H1 (cell line): ENCODE measurements around the gene MACROD2. TPM values are rescaled to one million over a fixed set of nuclear protein-coding genes. Genes with fewer than 3 reads are reported as not detected.

Experiments
- CTCF ChIA-PET: fragments of 300-600 bp; sonication (Branson Sonifier 250); formaldehyde crosslinking; loops from one replicate; lab custom pipeline; 2021; ENCODE audit not compliant: partially characterized antibody; lab: Charles Lee
- POLR2A ChIA-PET: fragments of 300-600 bp; sonication (Branson Sonifier 250); formaldehyde crosslinking; loops from one replicate; lab custom pipeline; 2021; ENCODE audit warnings: inconsistent platforms; ENCODE audit not compliant: partially characterized antibody; lab: Charles Lee
- DNase-seq, 2 experiments: peaks; one replicate each; pipeline versions ENCODE4 v3.0.0 to v3.0.0-alpha.2; 2010 to 2022; ENCODE audit warnings: low spot score in 2 of 2, low read depth in 1 of 2, mixed read lengths in 1 of 2
- FAIRE-seq: peaks from 2 replicates; lab custom pipeline; 2011; peaks lifted over from hg19 to GRCh38; lab: Jason Lieb, UNC
- H2AFZ ChIP-seq: 2 replicates; pipeline ENCODE4 v1.8.1; 2012; ENCODE audit warnings: low read length, inconsistent platforms
- H2AK5ac ChIP-seq: 2 replicates; pipeline ENCODE4 v1.6.1; 2013; ENCODE audit warnings: low read depth, low read length
- H2BK120ac ChIP-seq: replicated peaks from 2 replicates; pipeline ENCODE3; 2013; ENCODE audit warnings: low read depth, low read length, inconsistent platforms
- H2BK12ac ChIP-seq: 2 replicates; pipeline ENCODE4 v1.6.1; 2013; ENCODE audit warnings: low read depth, low read length
- H2BK15ac ChIP-seq: 2 replicates; pipeline ENCODE4 v1.6.1; 2013; ENCODE audit warnings: low read length
- H2BK20ac ChIP-seq: 2 replicates; pipeline ENCODE4 v1.6.1; 2013; ENCODE audit warnings: low read length
- H2BK5ac ChIP-seq: 2 replicates; pipeline ENCODE4 v1.6.1; 2013; ENCODE audit warnings: low read depth, low read length
- H3K14ac ChIP-seq: 2 replicates; pipeline ENCODE4 v1.6.1; 2013; ENCODE audit warnings: inconsistent platforms; ENCODE audit not compliant: insufficient read length
- H3K18ac ChIP-seq: 2 replicates; pipeline ENCODE4 v1.6.1; 2013; ENCODE audit warnings: low read length; ENCODE audit errors: extremely low read depth
- H3K23ac ChIP-seq: 2 replicates; pipeline ENCODE4 v1.6.1; 2013; ENCODE audit warnings: inconsistent platforms; ENCODE audit not compliant: insufficient read length
- H3K23me2 ChIP-seq: 2 replicates; pipeline ENCODE4 v1.6.1; 2013; ENCODE audit warnings: low read depth, low read length
- H3K27ac ChIP-seq: 2 replicates; pipeline ENCODE4 v1.6.1; 2011; ENCODE audit warnings: low read depth, low read length, inconsistent platforms
- H3K27me3 ChIP-seq, 4 experiments: replicated peaks in 1 of 4; 1 replicate in 1 of 4; 2 replicates in 3 of 4; pipeline versions ENCODE4 v1.6.1 to v1.8.1; 2011 to 2013; ENCODE audit warnings: low read length in 3 of 4, mild to moderate bottlenecking in 3 of 4, inconsistent platforms in 2 of 4, mixed read lengths in 2 of 4, moderate library complexity in 1 of 4; ENCODE audit not compliant: control insufficient read depth in 3 of 4, insufficient read depth in 3 of 4; ENCODE audit errors: extremely low read depth in 1 of 4
- H3K36me3 ChIP-seq, 4 experiments: 2 replicates each; pipeline versions ENCODE4 v1.6.1 to v1.8.1; 2011 to 2013; ENCODE audit warnings: mild to moderate bottlenecking in 4 of 4, low read length in 3 of 4, moderate library complexity in 2 of 4, control low read depth in 1 of 4, inconsistent platforms in 1 of 4; ENCODE audit not compliant: insufficient read depth in 4 of 4, control insufficient read depth in 2 of 4
- H3K4ac ChIP-seq: replicated peaks from 2 replicates; pipeline ENCODE3; 2013; ENCODE audit warnings: low read length, low read depth, mixed read lengths, inconsistent platforms; ENCODE audit not compliant: insufficient read length
- H3K4me1 ChIP-seq, 4 experiments: replicated peaks in 1 of 4; 1 replicate in 1 of 4; 2 replicates in 3 of 4; pipeline versions ENCODE4 v1.6.1 to v1.8.1; 2011 to 2013; ENCODE audit warnings: low read length in 3 of 4, inconsistent platforms in 2 of 4, mixed read lengths in 1 of 4; ENCODE audit not compliant: insufficient read depth in 4 of 4, control insufficient read depth in 3 of 4
- H3K4me2 ChIP-seq, 2 experiments: 2 replicates each; pipeline versions ENCODE4 v1.6.1 to v1.8.1; 2011 to 2013; ENCODE audit warnings: low read depth in 2 of 2, low read length in 2 of 2, control low read depth in 1 of 2, inconsistent platforms in 1 of 2, mild to moderate bottlenecking in 1 of 2; ENCODE audit not compliant: insufficient read depth in 1 of 2
- H3K4me3 ChIP-seq, 4 experiments: fragments of 200-600, 300-600 bp in 1 of 4; sonication (generic), shearing (Covaris generic), sonication (Bioruptor Twin) in 1 of 4; 2 replicates each; pipeline versions ENCODE4 v1.5.1 to v1.8.1; 2011 to 2016; ENCODE audit warnings: low read length in 4 of 4, low read depth in 3 of 4, control low read depth in 2 of 4, inconsistent platforms in 2 of 4, mild to moderate bottlenecking in 2 of 4, mixed read lengths in 1 of 4, moderate library complexity in 1 of 4; ENCODE audit not compliant: insufficient read depth in 2 of 4; ENCODE audit errors: extremely low read depth in 1 of 4
- H3K56ac ChIP-seq: replicated peaks from 2 replicates; pipeline ENCODE3; 2013; ENCODE audit warnings: low read depth, mild to moderate bottlenecking, mixed read lengths, low read length, inconsistent platforms; ENCODE audit not compliant: insufficient read length
- H3K79me1 ChIP-seq: 2 replicates; pipeline ENCODE4 v1.6.1; 2013; ENCODE audit warnings: low read depth, low read length, control low read depth
- H3K79me2 ChIP-seq, 2 experiments: 2 replicates each; pipeline versions ENCODE4 v1.6.1 to v1.8.1; 2012 to 2013; ENCODE audit warnings: low read length in 2 of 2, mild to moderate bottlenecking in 2 of 2, inconsistent platforms in 1 of 2; ENCODE audit not compliant: insufficient read depth in 2 of 2, control insufficient read depth in 1 of 2
- H3K9ac ChIP-seq, 4 experiments: replicated peaks in 1 of 4; 1 replicate in 1 of 4; 2 replicates in 3 of 4; pipeline versions ENCODE4 v1.6.1 to v1.8.1; 2011 to 2013; ENCODE audit warnings: low read depth in 3 of 4, low read length in 3 of 4, control low read depth in 2 of 4, mild to moderate bottlenecking in 2 of 4, moderate library complexity in 2 of 4, inconsistent platforms in 1 of 4; ENCODE audit errors: extremely low read depth in 1 of 4
- H3K9me3 ChIP-seq, 2 experiments: 2 replicates each; pipeline versions ENCODE4 v1.6.1 to v1.8.1; 2012 to 2013; ENCODE audit warnings: mild to moderate bottlenecking in 2 of 2, moderate library complexity in 2 of 2, control low read depth in 1 of 2, inconsistent platforms in 1 of 2, low read depth in 1 of 2, low read length in 1 of 2, mixed read lengths in 1 of 2; ENCODE audit not compliant: insufficient read depth in 2 of 2
- H4K20me1 ChIP-seq, 2 experiments: replicated peaks in 1 of 2; 2 replicates each; pipeline versions ENCODE3 to v1.8.1; 2011 to 2013; ENCODE audit warnings: inconsistent platforms in 2 of 2, low read length in 2 of 2, mild to moderate bottlenecking in 1 of 2; ENCODE audit not compliant: insufficient read depth in 2 of 2, control insufficient read depth in 1 of 2
- H4K5ac ChIP-seq: 2 replicates; pipeline ENCODE4 v1.6.1; 2013; ENCODE audit warnings: low read length, low read depth, mixed read lengths, inconsistent platforms; ENCODE audit not compliant: insufficient read length
- H4K8ac ChIP-seq: 2 replicates; pipeline ENCODE4 v1.8.0; 2013; ENCODE audit warnings: mild to moderate bottlenecking, moderate library complexity, low read length, inconsistent platforms; ENCODE audit not compliant: insufficient read depth; ENCODE audit errors: extremely low read depth
- H4K91ac ChIP-seq: replicated peaks from 2 replicates; pipeline ENCODE3; 2013; ENCODE audit warnings: low read length, mixed read lengths, inconsistent platforms; ENCODE audit not compliant: insufficient read length
- ATF3 ChIP-seq: IDR thresholded peaks from 2 replicates; pipeline ENCODE4 v1.6.1; 2011; ENCODE audit warnings: low read depth, mild to moderate bottlenecking, low read length; ENCODE audit not compliant: insufficient read depth
- BACH1 ChIP-seq: IDR thresholded peaks from 2 replicates; pipeline ENCODE4 v1.6.1; 2012; ENCODE audit warnings: low read length, improper control_type of control experiment
- CBX8 ChIP-seq: fragments of 300-800, 300-1000 bp; sonication (generic); IDR thresholded peaks from 2 replicates; pipeline ENCODE4 v1.7.1; 2016; ENCODE audit warnings: low read depth, low read length, borderline replicate concordance
- EP300 ChIP-seq, 2 experiments: IDR thresholded peaks; 1 replicate in 1 of 2; 2 replicates in 1 of 2; pipeline ENCODE4 v1.6.1; 2011 to 2012; ENCODE audit warnings: low read depth in 2 of 2, low read length in 2 of 2, mild to moderate bottlenecking in 2 of 2, borderline replicate concordance in 1 of 2, inconsistent platforms in 1 of 2, moderate library complexity in 1 of 2
- HDAC6 ChIP-seq: IDR thresholded peaks from one replicate; pipeline ENCODE4 v1.7.1; 2012; ENCODE audit warnings: low read depth, mild to moderate bottlenecking, inconsistent platforms, low read length, moderate library complexity
- JUN ChIP-seq: IDR thresholded peaks from 2 replicates; pipeline ENCODE4 v1.6.1; 2011; ENCODE audit warnings: low read depth, mild to moderate bottlenecking, improper control_type of control experiment, low read length
- KDM5A ChIP-seq: fragments of 200-600 bp; IDR thresholded peaks from 2 replicates; pipeline ENCODE4 v1.7.1; 2012; ENCODE audit warnings: mild to moderate bottlenecking, low read length, inconsistent platforms, mixed read lengths
- NANOG ChIP-seq: IDR thresholded peaks from 2 replicates; pipeline ENCODE4 v1.6.1; 2011; ENCODE audit warnings: low read length, low read depth, mild to moderate bottlenecking, inconsistent platforms; ENCODE audit not compliant: insufficient read depth, poor library complexity, severe bottlenecking
- NRF1 ChIP-seq: IDR thresholded peaks from 2 replicates; pipeline ENCODE4 v1.6.1; 2011; ENCODE audit warnings: mild to moderate bottlenecking, low read depth, low read length, improper control_type of control experiment
- POLR2AphosphoS5 ChIP-seq: IDR thresholded peaks from 2 replicates; pipeline ENCODE4 v1.6.1; 2011; ENCODE audit warnings: low read depth, low read length
- SP4 ChIP-seq: IDR thresholded peaks from 2 replicates; pipeline ENCODE4 v1.6.1; 2012; ENCODE audit warnings: low read length, inconsistent platforms
- USF2 ChIP-seq: IDR thresholded peaks from 2 replicates; pipeline ENCODE4 v1.6.1; 2011; ENCODE audit warnings: low read length, improper control_type of control experiment
- WGBS, 2 experiments: shearing (Covaris generic) in 1 of 2; methylation state at CpG; one replicate each; pipeline versions ENCODE4 v1.1.6 to v1.1.7; 2013 to 2015; ENCODE audit warnings: low lambda C conversion rate in 2 of 2, mixed read lengths in 2 of 2, inconsistent platforms in 1 of 2, low coverage in 1 of 2, missing lambda C conversion rate in 1 of 2; ENCODE audit not compliant: insufficient replicate concordance in 2 of 2, insufficient coverage in 1 of 2, insufficient read length in 1 of 2; ENCODE audit errors: extremely low coverage in 1 of 2, missing lambda C conversion rate in 1 of 2; 5-methylcytosine and 5-hydroxymethylcytosine counted together
- polyA plus RNA-seq, 7 experiments: library from polyadenylated mRNA; depleted of rRNA in 3 of 7; stranded (reverse) in 5 of 7; unstranded in 2 of 7; fragments of >200 nt in 5 of 7; fragments of 200-250 nt in 2 of 7; gene quantifications; 1 replicate in 5 of 7; 2 replicates in 1 of 7; 4 replicates in 1 of 7; pipeline versions ENCODE4 v1.2.1 to v1.2.3, GENCODE V29; 2011 to 2013; ENCODE audit warnings: missing spikeins in 2 of 7, mixed read lengths in 2 of 7
- total RNA-seq: library from RNA; stranded (reverse); fragmentation: NEBNext Ultra II Directional; extraction: Animal tissue kit (Norgen Biotek cat#: 25700); gene quantifications from 2 replicates; pipeline ENCODE4 v1.2.1, GENCODE V29; 2021

The MACROD2 gene
- total and polyA plus RNA-seq, 2 of the 8 experiments (the other 6 are each of a cell fraction or from before 2014, with no cell fraction given): 0.70 to 3.9 TPM

GRCh38 chr20:14494355-14494754 is 499.0 kb downstream of the MACROD2 start:
- Histone ChIP-seq H3K9ac (no peak overlapping the region), H4K20me1 (no peaks in the 10 kb centered on the region), H4K5ac (no peak overlapping the region), H2AFZ (no peak overlapping the region), H2BK120ac (no peak overlapping the region), H3K79me1 (no peaks in the 10 kb centered on the region), H3K27ac (no peak overlapping the region), H4K8ac (no peak overlapping the region), H3K4me2 (no peak overlapping the region), H3K18ac (no peak overlapping the region), H2BK5ac (no peak overlapping the region), H4K91ac (no peak overlapping the region), H3K9me3 (no peaks in the 10 kb centered on the region), H3K4ac (no peak overlapping the region), H2BK20ac (no peak overlapping the region), H3K14ac (no peak overlapping the region), H3K4me1 (peaks cover 0 to 6% (median under 1%) of the 10 kb centered on the region in 4 experiments; a peak in 2 of 7 replicates), H3K23ac (no peak overlapping the region), H3K27me3 (no peaks in the 10 kb centered on the region), H3K23me2 (no peaks in the 10 kb centered on the region), H2BK15ac (no peak overlapping the region), H2AK5ac (no peak overlapping the region), H3K36me3 (no peaks in the 10 kb centered on the region), H3K79me2 (no peaks in the 10 kb centered on the region), H2BK12ac (no peak overlapping the region), H3K56ac (no peak overlapping the region), H3K4me3 (no peak overlapping the region)
- TF ChIP-seq BACH1: no peak
- TF ChIP-seq SP4: no peak
- no peak for TF ChIP-seq KDM5A
- TF ChIP-seq JUN: no peak
- TF ChIP-seq USF2: no peak
- TF ChIP-seq CBX8: no peak
- no peak for TF ChIP-seq EP300 (IDR thresholded peaks at IDR 0.05; ENCODE audit: borderline replicate concordance in 1 of 2, low read depth in 2 of 2, low read length in 2 of 2)
- TF ChIP-seq NANOG: no peak
- TF ChIP-seq NRF1: no peak
- TF ChIP-seq POLR2AphosphoS5: no peak
- TF ChIP-seq HDAC6: no peak
- no peak for TF ChIP-seq ATF3
- DNase-seq (no peak), FAIRE-seq (no peak)
- 80% methylated on average over 1 of the region's 1 CpG; no CpG with 5 or more reads in 1 of the 2 experiments for WGBS, 2 experiments
- ChIA-PET CTCF (no interaction called here), POLR2A (no interaction called here)
